Psoas muscle (tissue), 8 donors: ENCODE measurements around the gene RIMBP2. TPM values are rescaled to one million over a fixed set of nuclear protein-coding genes. Genes with fewer than 3 reads are reported as not detected.

Source experiments
- ATAC-seq, 4 donors: fragments of 200-7000 bp; cut with Tn5 transposase; one replicate each; pipeline ENCODE4 v1.9.1; 2020; ENCODE audit warnings: moderate library complexity in 3 of 4, mild to moderate bottlenecking in 2 of 4
- DNase-seq, 2 donors: peaks; one replicate each; pipeline ENCODE4 v3.0.0-alpha.2; 2020
- H3K27ac ChIP-seq: fragments of 200-600 bp; one replicate; pipeline ENCODE4 v1.8.0; 2022
- H3K27me3 ChIP-seq, 3 donors: fragments of 200-600 bp in 1 of 3; one replicate each; pipeline versions ENCODE4 v1.6.1 to v1.8.0; 2013 to 2022; ENCODE audit warnings: low read length in 2 of 3, mild to moderate bottlenecking in 2 of 3, moderate library complexity in 1 of 3; ENCODE audit not compliant: insufficient read depth in 3 of 3
- H3K36me3 ChIP-seq, 2 donors: fragments of 200-600 bp in 1 of 2; one replicate each; pipeline versions ENCODE4 v1.6.1 to v1.8.0; 2013 to 2022; ENCODE audit warnings: low read depth in 1 of 2, mild to moderate bottlenecking in 1 of 2, moderate library complexity in 1 of 2; ENCODE audit not compliant: insufficient read depth in 1 of 2
- H3K4me1 ChIP-seq: fragments of 200-600 bp; one replicate; pipeline ENCODE4 v1.8.0; 2022
- H3K4me3 ChIP-seq: fragments of 200-600 bp; one replicate; pipeline ENCODE4 v1.8.0; 2022; ENCODE audit warnings: mild to moderate bottlenecking
- H3K9me3 ChIP-seq: fragments of 200-600 bp; one replicate; pipeline ENCODE4 v1.8.0; 2022
- WGBS, 3 donors: extraction: QIAGEN DNeasy Blood & Tissue Kit; methylation state at CpG; one replicate each; pipeline versions ENCODE4 v1.1.6 to v1.1.7; 2013; 5-methylcytosine and 5-hydroxymethylcytosine counted together
- intact Hi-C, 2 donors: fragments of 100-400 bp; cut with DNase I; formaldehyde crosslinking; loops; one replicate each; pipeline versions ENCODE4 v1.11.0 to v1.14.2; 2022
- polyA plus RNA-seq, 3 donors: library from polyadenylated mRNA; stranded (reverse); fragments of 200-250 nt; gene quantifications; one replicate each; pipeline ENCODE4 v1.2.3, GENCODE V29; 2013
- total RNA-seq, 4 donors: library from RNA; stranded (reverse); fragmentation: NEBNext Ultra II Directional in 2 of 4; extraction: Animal tissue kit (Norgen Biotek cat#: 25700) in 2 of 4; gene quantifications; one replicate each; pipeline versions ENCODE4 v1.2.1 to v1.2.4, GENCODE V29; 2021 to 2023
- TF ChIP-seq, protein P1 (sequence below): fragments of 200-600 bp; IDR thresholded peaks from one replicate; pipeline ENCODE4 v1.8.0; 2022; ENCODE audit warnings: antibody characterized with exemption
- donor health status: healthy with polysubstance abuse.
- donor health status: DM: no; HTN: no; CAD: no; lungs with moderate emphysema.
- donor health status: Bipolar disorder and iron deficiency.
- donor health status: healthy.
- donor health status: DM: yes; HTN: yes; CAD: no.
- donor health status: DM: no; HTN: no; CAD: no.
- donor health status: DM: no; HTN: no; CAD: no.
- donor health status: DM: yes; HTN: yes; CAD: no.

RIMBP2 gene
- total and polyA plus RNA-seq, 7 donors = 0.05 to 1.2 (median 0.21) TPM

GRCh38 chr12:130508847-130509246, 207.3 kb downstream of the RIMBP2 start:
- no peaks in the 10 kb centered on the region for H3K4me1 ChIP-seq
- H3K27ac ChIP-seq = no peak overlapping the region
- H3K36me3 ChIP-seq = no peaks in the 10 kb centered on the region
- peaks cover 0 to 17% (median 7%) of the 10 kb centered on the region in 3 donors for H3K27me3 ChIP-seq
- WGBS, 3 donors = 70 to 79% (median 71%) methylated on average over 6 of the region's 6 CpGs
- H3K4me3 ChIP-seq = no peak overlapping the region
- no peak for ATAC-seq
- intact Hi-C loops = no loop called here
- DNase-seq = no peak
- H3K9me3 ChIP-seq = no peaks in the 10 kb centered on the region
- TF ChIP-seq, protein P1, sequence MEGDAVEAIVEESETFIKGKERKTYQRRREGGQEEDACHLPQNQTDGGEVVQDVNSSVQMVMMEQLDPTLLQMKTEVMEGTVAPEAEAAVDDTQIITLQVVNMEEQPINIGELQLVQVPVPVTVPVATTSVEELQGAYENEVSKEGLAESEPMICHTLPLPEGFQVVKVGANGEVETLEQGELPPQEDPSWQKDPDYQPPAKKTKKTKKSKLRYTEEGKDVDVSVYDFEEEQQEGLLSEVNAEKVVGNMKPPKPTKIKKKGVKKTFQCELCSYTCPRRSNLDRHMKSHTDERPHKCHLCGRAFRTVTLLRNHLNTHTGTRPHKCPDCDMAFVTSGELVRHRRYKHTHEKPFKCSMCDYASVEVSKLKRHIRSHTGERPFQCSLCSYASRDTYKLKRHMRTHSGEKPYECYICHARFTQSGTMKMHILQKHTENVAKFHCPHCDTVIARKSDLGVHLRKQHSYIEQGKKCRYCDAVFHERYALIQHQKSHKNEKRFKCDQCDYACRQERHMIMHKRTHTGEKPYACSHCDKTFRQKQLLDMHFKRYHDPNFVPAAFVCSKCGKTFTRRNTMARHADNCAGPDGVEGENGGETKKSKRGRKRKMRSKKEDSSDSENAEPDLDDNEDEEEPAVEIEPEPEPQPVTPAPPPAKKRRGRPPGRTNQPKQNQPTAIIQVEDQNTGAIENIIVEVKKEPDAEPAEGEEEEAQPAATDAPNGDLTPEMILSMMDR = no peak

DNA sequence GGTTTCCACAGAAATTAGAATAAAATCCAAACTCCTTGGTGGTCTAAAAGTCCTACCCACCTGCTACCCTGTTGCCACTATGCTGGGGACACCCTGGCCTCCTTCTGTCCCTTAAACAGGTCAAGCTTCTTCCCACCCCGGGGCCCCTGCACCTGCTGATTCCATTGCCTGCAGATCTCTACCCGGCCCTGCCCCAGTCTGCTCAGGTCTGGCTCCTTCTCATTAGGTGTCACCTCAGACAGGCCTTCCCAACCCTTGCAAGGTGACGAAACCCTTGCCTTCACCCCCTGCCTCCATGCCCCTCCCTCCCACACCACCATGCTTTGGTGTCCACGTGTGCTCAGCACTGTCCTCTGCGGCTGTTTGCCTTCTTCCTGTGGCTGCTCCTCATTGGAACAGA, 207.8 kb downstream of the RIMBP2 start:
- ATAC-seq (no peak), DNase-seq (no peak)
- Histone ChIP-seq H3K27me3 (peaks cover 0 to 17% (median 7%) of the 10 kb centered on the region in 3 donors), H3K27ac (no peak overlapping the region), H3K4me1 (no peaks in the 10 kb centered on the region), H3K4me3 (no peak overlapping the region), H3K9me3 (no peaks in the 10 kb centered on the region), H3K36me3 (no peaks in the 10 kb centered on the region)
- WGBS, 3 donors = 72 to 74% (median 73%) methylated on average over 5 of the region's 5 CpGs
- TF ChIP-seq, protein P1 = no peak
- intact Hi-C loops = no loop called here

- ATAC-seq (no peak), DNase-seq (no peak)
- 66 to 76% (median 67%) methylated on average over 4 of the region's 4 CpGs for WGBS, 3 donors
- H3K4me3 ChIP-seq = no peak overlapping the region
- no peaks in the 10 kb centered on the region for H3K4me1 ChIP-seq
- no peak overlapping the region for H3K27ac ChIP-seq
- H3K27me3 ChIP-seq = peaks cover 0 to 17% (median 7%) of the 10 kb centered on the region in 3 donors
- TF ChIP-seq, protein P1 = no peak
- H3K36me3 ChIP-seq = no peaks in the 10 kb centered on the region
- H3K9me3 ChIP-seq = no peaks in the 10 kb centered on the region
- intact Hi-C loops = no loop called here
Measured at GRCh38 chr12:130506844-130507243, 209.3 kb downstream of the RIMBP2 start.

DNA sequence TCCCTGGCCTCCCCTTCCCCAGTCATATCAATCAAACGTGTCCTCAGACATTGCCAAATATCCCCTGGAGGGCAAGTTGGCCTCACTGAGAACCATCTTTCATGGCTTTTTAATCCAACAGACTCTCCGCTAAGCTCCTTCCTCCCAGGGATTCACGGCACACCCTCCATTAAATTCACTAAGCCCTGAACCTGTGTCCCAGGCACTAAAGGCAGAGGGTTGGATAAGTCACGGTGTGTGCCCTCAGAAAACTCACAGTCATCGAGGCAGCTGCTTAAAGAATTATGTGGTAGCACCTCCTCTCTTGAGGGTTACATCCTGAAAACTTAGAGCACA, 211.3 kb downstream of the RIMBP2 start:
- Histone ChIP-seq H3K4me1 (no peaks in the 10 kb centered on the region), H3K9me3 (no peaks in the 10 kb centered on the region), H3K36me3 (no peaks in the 10 kb centered on the region), H3K27me3 (peaks cover 0 to 5% (median 3%) of the 10 kb centered on the region in 3 donors), H3K27ac (no peak overlapping the region), H3K4me3 (no peak overlapping the region)
- ATAC-seq (no peak), DNase-seq (no peak)
- intact Hi-C loops = no loop called here
- TF ChIP-seq, protein P1 = no peak
- 28 to 36% (median 29%) methylated on average over 5 of the region's 5 CpGs for WGBS, 3 donors

- H3K36me3 ChIP-seq = no peaks in the 10 kb centered on the region
- no peaks in the 10 kb centered on the region for H3K4me1 ChIP-seq
- WGBS, 3 donors = 45 to 46% (median 45%) methylated on average over 18 of the region's 18 CpGs
- no peaks in the 10 kb centered on the region for H3K9me3 ChIP-seq
- DNase-seq (no peak), ATAC-seq (no peak)
- no peak overlapping the region for H3K27ac ChIP-seq
- intact Hi-C loops = no loop called here
- peaks cover 0 to 3% (median 0%) of the 10 kb centered on the region in 3 donors for H3K27me3 ChIP-seq
- no peak overlapping the region for H3K4me3 ChIP-seq
- TF ChIP-seq, protein P1 = no peak
Measured at GRCh38 chr12:130504110-130504839, 211.8 kb downstream of the RIMBP2 start.
